ENCODE measurements around the gene GNG12. TPM values are rescaled to one million over a fixed set of nuclear protein-coding genes. Genes with fewer than 3 reads are reported as not detected.

GNG12 gene
- polyA plus RNA-seq, 1 experiment, result 185 TPM

DNA sequence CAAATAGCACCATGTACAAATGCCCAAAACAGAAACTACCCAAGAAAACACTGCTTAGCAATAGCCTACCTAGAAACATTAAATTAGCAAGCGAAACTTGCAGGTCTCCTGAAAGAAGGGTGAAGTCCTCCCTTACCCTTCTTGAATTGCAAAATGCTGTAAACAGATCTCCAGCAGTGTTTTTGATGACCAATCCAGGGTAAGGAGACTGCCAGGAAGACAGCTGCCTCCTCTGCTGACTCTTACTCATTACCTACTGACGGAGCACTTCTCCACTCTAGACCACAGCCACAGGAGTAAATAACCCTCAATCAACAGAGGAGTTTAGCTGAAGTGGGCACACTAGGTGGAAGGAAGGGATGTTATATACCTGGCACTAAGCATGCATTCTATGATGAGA is 180.5 kb downstream of the GNG12 start:
- ChIA-PET POLR2A (interaction anchor here (1.0 to 1.6 kb wide), 3 partner anchors 32 to 34 kb away, joined by 3 to 8 read pairs (median 4); partner anchors contain the start of gene GADD45A), CTCF (no interaction called here)

More for the DNA sequence above, 180.5 kb downstream of the GNG12 start:
- Histone ChIP-seq H3K27ac (ENCODE audit: low read depth, low read length) (peak overlapping the region; percentile 73), H3K27me3 (ENCODE audit: control insufficient read depth, insufficient read depth, low read length) (no peaks in the 10 kb centered on the region), H3K9me3 (ENCODE audit: control insufficient read depth, insufficient read depth, low read length) (no peaks in the 10 kb centered on the region), H3K4me3 (ENCODE audit: low read depth, low read length) (no peak overlapping the region)
- TF ChIP-seq, protein P1, sequence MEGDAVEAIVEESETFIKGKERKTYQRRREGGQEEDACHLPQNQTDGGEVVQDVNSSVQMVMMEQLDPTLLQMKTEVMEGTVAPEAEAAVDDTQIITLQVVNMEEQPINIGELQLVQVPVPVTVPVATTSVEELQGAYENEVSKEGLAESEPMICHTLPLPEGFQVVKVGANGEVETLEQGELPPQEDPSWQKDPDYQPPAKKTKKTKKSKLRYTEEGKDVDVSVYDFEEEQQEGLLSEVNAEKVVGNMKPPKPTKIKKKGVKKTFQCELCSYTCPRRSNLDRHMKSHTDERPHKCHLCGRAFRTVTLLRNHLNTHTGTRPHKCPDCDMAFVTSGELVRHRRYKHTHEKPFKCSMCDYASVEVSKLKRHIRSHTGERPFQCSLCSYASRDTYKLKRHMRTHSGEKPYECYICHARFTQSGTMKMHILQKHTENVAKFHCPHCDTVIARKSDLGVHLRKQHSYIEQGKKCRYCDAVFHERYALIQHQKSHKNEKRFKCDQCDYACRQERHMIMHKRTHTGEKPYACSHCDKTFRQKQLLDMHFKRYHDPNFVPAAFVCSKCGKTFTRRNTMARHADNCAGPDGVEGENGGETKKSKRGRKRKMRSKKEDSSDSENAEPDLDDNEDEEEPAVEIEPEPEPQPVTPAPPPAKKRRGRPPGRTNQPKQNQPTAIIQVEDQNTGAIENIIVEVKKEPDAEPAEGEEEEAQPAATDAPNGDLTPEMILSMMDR (IDR thresholded peaks at IDR 0.05; ENCODE audit: low read depth, low read length), result no peak
- DNase-seq (ENCODE audit: low read depth, low spot score), result peak; percentile 79

Small RNAs within 50 kb of the gene (small RNA-seq; reads per million reads assigned to genes)
- not detected for gene RN7SL392P (ENCODE audit: insufficient read length, low read depth)
- not detected for gene RNU7-80P (ENCODE audit: insufficient read length, low read depth)

Other genes with a start within 250 kb of the GNG12 start
- gene GADD45A, start 148.3 kb downstream of the GNG12 start, polyA plus RNA-seq (2011; rRNA removed), result 33.7 and 41.8 TPM in 2 replicates
- 12.6 and 13.1 TPM in 2 replicates for gene DIRAS3, start 217.2 kb upstream of the GNG12 start, polyA plus RNA-seq (2011; rRNA removed)

All from AG04450 (cell line).